Hepatic stellate cell (primary cell): ENCODE data around the gene ZNF700.
"Not testable (repeated sequence)": the region's sequence is repeated elsewhere in the genome, so short reads cannot be mapped to it uniquely, and the experiment has no call there.

Source experiments
- DNase-seq: peaks from one replicate; pipeline ENCODE4 v3.0.0; 2011; ENCODE audit warnings: low spot score

The ZNF700 gene

GRCh38 chr19:11924886-11925650 is at the start of gene ZNF700:
ZNF700 (plus strand) TSS chr19:11925107; CDS start chr19:11925211, 104 bp downstream.
- peak; percentile 94 for DNase-seq

- DNase-seq = not testable (repeated sequence)
These were observed 45.1 kb upstream of the ZNF700 start for GRCh38 chr19:11879687-11880266.

GRCh38 chr19:11880598-11880997 is 44.3 kb upstream of the ZNF700 start:
- DNase-seq = no peak

GRCh38 chr19:11881151-11881800 is 43.6 kb upstream of the ZNF700 start:
- DNase-seq = peak; percentile 68

GRCh38 chr19:11882606-11883005 is 42.3 kb upstream of the ZNF700 start:
- DNase-seq = no peak

GRCh38 chr19:11887234-11887610 is 37.7 kb upstream of the ZNF700 start:
- DNase-seq = no peak

GRCh38 chr19:11887611-11888531 is 37.0 kb upstream of the ZNF700 start, which contains the start of gene ZNF69:
ZNF69 (plus strand) TSS chr19:11887782; CDS start chr19:11887924, 142 bp downstream.
- peak; percentile 85 for DNase-seq

GRCh38 chr19:11889901-11890300 is 35.0 kb upstream of the ZNF700 start:
- not testable (repeated sequence) for DNase-seq

GRCh38 chr19:11890634-11891033 is 34.3 kb upstream of the ZNF700 start:
- no peak for DNase-seq

- no peak for DNase-seq
These were observed 30.1 kb upstream of the ZNF700 start for GRCh38 chr19:11894851-11895250.

- DNase-seq = no peak
These were observed 22.7 kb upstream of the ZNF700 start for GRCh38 chr19:11902228-11902627.

- no peak for DNase-seq
These were observed 19.0 kb upstream of the ZNF700 start for GRCh38 chr19:11905928-11906327.

GRCh38 chr19:11911937-11912336 is 13.0 kb upstream of the ZNF700 start:
- not testable (repeated sequence) for DNase-seq

- DNase-seq = not testable (repeated sequence)
These were observed 10.4 kb upstream of the ZNF700 start for GRCh38 chr19:11914417-11915051.

GRCh38 chr19:11921852-11922495 is 2.9 kb upstream of the ZNF700 start:
- DNase-seq = no peak

GRCh38 chr19:11925651-11926187 is 812 bp downstream of the ZNF700 start:
- DNase-seq = not testable (repeated sequence)

GRCh38 chr19:11927227-11927626 is 2.3 kb downstream of the ZNF700 start:
- DNase-seq = no peak

GRCh38 chr19:11931051-11931450 is 6.1 kb downstream of the ZNF700 start:
- DNase-seq = no peak

GRCh38 chr19:11931513-11931912 is 6.6 kb downstream of the ZNF700 start:
- no peak for DNase-seq

- DNase-seq = not testable (repeated sequence)
These were observed 10.9 kb downstream of the ZNF700 start for GRCh38 chr19:11935829-11936228.

- DNase-seq = not testable (repeated sequence)
These were observed 13.5 kb downstream of the ZNF700 start for GRCh38 chr19:11938383-11938782.
